Fibroblast of lung (primary cell): ENCODE measurements around the gene EXOSC10. TPM values are rescaled to one million over a fixed set of nuclear protein-coding genes. Genes with fewer than 3 reads are reported as not detected.

ENCODE experiments used
- DNase-seq, 2 donors: peaks; one replicate each; pipeline versions ENCODE4 v3.0.0 to v3.0.0-alpha.2; 2010; ENCODE audit warnings: low read depth in 2 of 2
- H2AFZ ChIP-seq: 2 replicates; pipeline ENCODE4 v1.5.1; 2012; ENCODE audit warnings: low read length, control low read depth, inconsistent platforms
- H3K27ac ChIP-seq: 2 replicates; pipeline ENCODE4 v1.5.1; 2011; ENCODE audit warnings: low read length, control low read depth; ENCODE audit not compliant: insufficient read depth
- H3K27me3 ChIP-seq: 2 replicates; pipeline ENCODE4 v1.5.1; 2011; ENCODE audit warnings: mild to moderate bottlenecking, low read length; ENCODE audit not compliant: control insufficient read depth, insufficient read depth
- H3K36me3 ChIP-seq: 2 replicates; pipeline ENCODE4 v1.5.1; 2011; ENCODE audit warnings: low read length; ENCODE audit not compliant: control insufficient read depth, insufficient read depth
- H3K4me1 ChIP-seq: 2 replicates; pipeline ENCODE4 v1.5.1; 2011; ENCODE audit warnings: low read length; ENCODE audit not compliant: control insufficient read depth, insufficient read depth; ENCODE audit errors: extremely low read depth
- H3K4me2 ChIP-seq: 2 replicates; pipeline ENCODE4 v1.5.1; 2011; ENCODE audit warnings: low read length, control low read depth; ENCODE audit not compliant: insufficient read depth; ENCODE audit errors: extremely low read depth
- H3K4me3 ChIP-seq, 4 experiments: fragments of 200-600 bp in 1 of 4; sonication (generic) in 1 of 4; replicated peaks in 1 of 4; 2 replicates each; pipeline ENCODE4 v1.5.1; 2011 to 2016; ENCODE audit warnings: low read length in 4 of 4, low read depth in 3 of 4, mild to moderate bottlenecking in 3 of 4, control low read depth in 2 of 4, inconsistent platforms in 1 of 4, mixed read lengths in 1 of 4; ENCODE audit not compliant: insufficient read depth in 1 of 4; ENCODE audit errors: control extremely low read depth in 1 of 4
- H3K79me2 ChIP-seq: 2 replicates; pipeline ENCODE4 v1.5.1; 2012; ENCODE audit warnings: mild to moderate bottlenecking, low read length, inconsistent platforms; ENCODE audit not compliant: control insufficient read depth, insufficient read depth
- H3K9ac ChIP-seq: 2 replicates; pipeline ENCODE4 v1.5.1; 2011; ENCODE audit warnings: mild to moderate bottlenecking, low read length, control low read depth; ENCODE audit not compliant: insufficient read depth
- H3K9me3 ChIP-seq: 2 replicates; pipeline ENCODE4 v1.5.1; 2012; ENCODE audit warnings: low read depth, low read length; ENCODE audit not compliant: control insufficient read depth, insufficient read depth
- H4K20me1 ChIP-seq: 2 replicates; pipeline ENCODE4 v1.5.1; 2011; ENCODE audit warnings: low read length; ENCODE audit not compliant: control insufficient read depth, insufficient read depth; ENCODE audit errors: extremely low read depth
- EZH2 ChIP-seq: IDR thresholded peaks from 2 replicates; pipeline ENCODE4 v1.5.1; 2012; ENCODE audit warnings: low read length, control low read depth, mild to moderate bottlenecking; ENCODE audit errors: missing control alignments
- polyA plus RNA-seq, 2 donors: library from polyadenylated mRNA; depleted of rRNA in 1 of 2; stranded (reverse) in 1 of 2; unstranded in 1 of 2; fragments of >200 nt; gene quantifications; 2 replicates each; pipeline ENCODE4 v1.2.1, GENCODE V29; 2011 to 2012; ENCODE audit warnings: missing spikeins in 1 of 2
- total RNA-seq: library from RNA; depleted of rRNA; stranded (reverse); fragments of >200 nt; gene quantifications from 2 replicates; pipeline ENCODE4 v1.2.1, GENCODE V29; 2014
- TF ChIP-seq, protein P1 (sequence below), 2 donors: IDR thresholded peaks in 1 of 2; conservative IDR thresholded peaks in 1 of 2; 1 replicate in 1 of 2; 2 replicates in 1 of 2; pipeline ENCODE4 v1.5.1; 2011 to 2012; ENCODE audit warnings: low read length in 2 of 2, control low read depth in 1 of 2, inconsistent platforms in 1 of 2, low read depth in 1 of 2, mild to moderate bottlenecking in 1 of 2

The EXOSC10 gene
- total and polyA plus RNA-seq, 2 donors (not counting 1 experiment from before 2014, with no cell fraction given) = 36.2 to 56.3 TPM

DNA sequence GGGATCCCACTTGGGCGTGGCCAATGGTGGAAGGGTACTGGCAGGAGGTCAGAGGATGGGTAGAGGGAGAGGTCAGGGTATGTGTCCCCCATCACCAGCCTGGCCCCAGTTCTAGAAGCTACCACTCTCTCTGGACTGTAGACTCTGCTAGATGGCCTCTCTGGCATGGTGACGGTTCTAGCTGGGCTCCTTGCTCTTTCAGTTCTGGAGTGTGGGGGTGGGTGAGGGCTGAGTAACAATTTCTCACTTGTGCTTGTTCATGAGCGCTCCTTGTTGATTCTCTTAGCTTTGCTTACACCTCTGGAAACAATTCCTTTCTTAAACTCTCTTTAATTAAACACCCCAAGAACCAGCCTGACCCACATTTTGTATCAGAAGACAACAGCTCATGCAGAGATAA is 25.3 kb upstream of the EXOSC10 start:
- Histone ChIP-seq H3K9ac (no peak overlapping the region), H3K9me3 (no peaks in the 10 kb centered on the region), H3K4me2 (no peak overlapping the region), H3K27ac (no peak overlapping the region), H3K4me1 (no peaks in the 10 kb centered on the region), H2AFZ (no peak overlapping the region), H3K36me3 (peaks cover 14% of the 10 kb centered on the region), H3K27me3 (no peaks in the 10 kb centered on the region), H4K20me1 (no peaks in the 10 kb centered on the region), H3K4me3 (no peak overlapping the region), H3K79me2 (no peaks in the 10 kb centered on the region)
- DNase-seq = no peak
- TF ChIP-seq EZH2 = no peak
- TF ChIP-seq, protein P1, sequence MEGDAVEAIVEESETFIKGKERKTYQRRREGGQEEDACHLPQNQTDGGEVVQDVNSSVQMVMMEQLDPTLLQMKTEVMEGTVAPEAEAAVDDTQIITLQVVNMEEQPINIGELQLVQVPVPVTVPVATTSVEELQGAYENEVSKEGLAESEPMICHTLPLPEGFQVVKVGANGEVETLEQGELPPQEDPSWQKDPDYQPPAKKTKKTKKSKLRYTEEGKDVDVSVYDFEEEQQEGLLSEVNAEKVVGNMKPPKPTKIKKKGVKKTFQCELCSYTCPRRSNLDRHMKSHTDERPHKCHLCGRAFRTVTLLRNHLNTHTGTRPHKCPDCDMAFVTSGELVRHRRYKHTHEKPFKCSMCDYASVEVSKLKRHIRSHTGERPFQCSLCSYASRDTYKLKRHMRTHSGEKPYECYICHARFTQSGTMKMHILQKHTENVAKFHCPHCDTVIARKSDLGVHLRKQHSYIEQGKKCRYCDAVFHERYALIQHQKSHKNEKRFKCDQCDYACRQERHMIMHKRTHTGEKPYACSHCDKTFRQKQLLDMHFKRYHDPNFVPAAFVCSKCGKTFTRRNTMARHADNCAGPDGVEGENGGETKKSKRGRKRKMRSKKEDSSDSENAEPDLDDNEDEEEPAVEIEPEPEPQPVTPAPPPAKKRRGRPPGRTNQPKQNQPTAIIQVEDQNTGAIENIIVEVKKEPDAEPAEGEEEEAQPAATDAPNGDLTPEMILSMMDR (conservative IDR thresholded peaks at IDR 0.05 in 1 of 2, IDR thresholded peaks at IDR 0.05 in 1 of 2; ENCODE audit: low read depth in 1 of 2, low read length in 2 of 2) = no peak

DNA sequence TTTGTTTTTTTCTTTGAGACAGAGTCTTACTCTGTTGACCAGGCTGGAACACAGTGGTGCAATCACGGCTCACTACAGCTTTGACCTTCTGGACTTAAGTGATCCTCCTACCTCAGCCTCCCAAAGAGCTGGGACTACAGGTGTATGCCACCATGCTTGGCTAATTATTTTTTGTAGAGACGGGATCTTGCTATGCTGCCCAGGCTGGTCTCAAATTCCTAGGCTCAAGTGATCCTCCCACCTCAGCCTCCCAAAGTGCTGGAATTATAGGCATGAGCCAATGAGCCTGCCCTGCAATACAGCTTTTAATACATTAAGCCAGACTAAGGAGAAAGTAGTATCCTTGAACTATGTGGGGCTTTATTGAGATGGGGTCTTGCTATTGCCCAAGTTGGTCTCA is 16.6 kb upstream of the EXOSC10 start:
- Histone ChIP-seq H3K4me2 (no peak overlapping the region), H3K79me2 (no peaks in the 10 kb centered on the region), H2AFZ (no peak overlapping the region), H3K9me3 (no peaks in the 10 kb centered on the region), H3K27ac (no peak overlapping the region), H3K27me3 (no peaks in the 10 kb centered on the region), H4K20me1 (no peaks in the 10 kb centered on the region), H3K9ac (no peak overlapping the region), H3K36me3 (peaks cover 8% of the 10 kb centered on the region), H3K4me3 (no peak overlapping the region), H3K4me1 (no peaks in the 10 kb centered on the region)
- no peak for TF ChIP-seq EZH2
- TF ChIP-seq, protein P1 (conservative IDR thresholded peaks at IDR 0.05 in 1 of 2, IDR thresholded peaks at IDR 0.05 in 1 of 2; ENCODE audit: low read depth in 1 of 2, low read length in 2 of 2) = no peak
- no peak for DNase-seq

DNA sequence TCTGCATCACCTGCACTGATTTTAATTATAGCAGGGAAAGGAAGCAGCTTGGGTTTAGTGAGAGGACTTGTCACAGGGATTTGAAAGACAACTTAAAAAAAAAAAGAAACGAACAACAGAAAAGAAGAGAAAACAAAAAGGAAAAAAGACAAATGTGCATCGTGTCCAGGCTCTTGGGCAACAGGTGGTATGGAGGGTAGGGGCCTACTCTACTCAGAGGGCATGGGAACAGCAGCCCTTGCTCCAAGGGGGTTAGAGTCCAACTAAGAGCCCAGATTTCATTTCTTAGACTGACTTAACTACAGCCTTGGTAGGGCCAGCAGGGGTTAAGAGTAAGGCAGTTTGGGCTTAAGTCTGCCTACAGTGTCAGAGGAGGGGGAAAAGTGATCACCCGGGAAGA is 15.3 kb upstream of the EXOSC10 start:
- Histone ChIP-seq H3K36me3 (peaks cover 12% of the 10 kb centered on the region), H3K4me3 (no peak overlapping the region), H3K27me3 (no peaks in the 10 kb centered on the region), H3K4me1 (no peaks in the 10 kb centered on the region), H3K4me2 (no peak overlapping the region), H3K79me2 (no peaks in the 10 kb centered on the region), H3K9ac (no peak overlapping the region), H3K27ac (no peak overlapping the region), H4K20me1 (no peaks in the 10 kb centered on the region), H2AFZ (no peak overlapping the region), H3K9me3 (no peaks in the 10 kb centered on the region)
- no peak for DNase-seq
- TF ChIP-seq, protein P1 (conservative IDR thresholded peaks at IDR 0.05 in 1 of 2, IDR thresholded peaks at IDR 0.05 in 1 of 2; ENCODE audit: low read depth in 1 of 2, low read length in 2 of 2) = no peak
- no peak for TF ChIP-seq EZH2
